Motor neuron (in vitro differentiated cells): ENCODE measurements around the gene ATXN10. TPM values are rescaled to one million over a fixed set of nuclear protein-coding genes. Genes with fewer than 3 reads are reported as not detected.

Experiments used
- total RNA-seq, 8 experiments: library from RNA; unstranded; fragments of 300-600 nt; gene quantifications; 2 replicates each; pipeline versions ENCODE4 v1.2.3 to v1.2.4, GENCODE V29; 2022

Gene ATXN10
- total RNA-seq, 8 experiments from 2014 or later = 61.1 to 122 (median 89.1) TPM

Other genes starting within 250 kb of the ATXN10 start
- gene FBLN1, start 169.0 kb upstream of the ATXN10 start, total RNA-seq = 10 to 100 TPM in 3 of 8 experiments, 1 to 10 TPM in 5; 1.2 to 67.4 (median 4.5) TPM